ENCODE measurements around the gene ANO9. TPM values are rescaled to one million over a fixed set of nuclear protein-coding genes. Genes with fewer than 3 reads are reported as not detected.

Gene ANO9
- total and polyA plus RNA-seq, 2 experiments from 2014 or later = 9.0 to 10.2 TPM

- no peak overlapping the region for H3K4me2 ChIP-seq
- Mint-ChIP-seq H3K27ac (no peak overlapping the region), H3K4me1 (peaks cover 42% of the 10 kb centered on the region), H3K36me3 (ENCODE audit: low read depth) (peaks cover 37% of the 10 kb centered on the region), H3K9me3 (no peaks in the 10 kb centered on the region; the same call in 2 of the 3 replicates), H3K27me3 (ENCODE audit: insufficient read depth, low read depth, poor library complexity) (peaks cover 14% of the 10 kb centered on the region), H3K4me3 (peak overlapping the region; percentile 27; the same call in 1 of the 3 replicates)
- DNase-seq (ENCODE audit: low spot score) (no peak), ATAC-seq (no peak)
- H4K20me1 ChIP-seq (replicated peaks; ENCODE audit: insufficient read depth) = peaks cover 29% of the 10 kb centered on the region
- no peak overlapping the region for H3K4me3 ChIP-seq
- H2AFZ ChIP-seq = no peak overlapping the region
- TF ChIP-seq REST (IDR thresholded peaks at IDR 0.05; ENCODE audit: unreplicated experiment) (no peak), ETS1 (IDR thresholded peaks at IDR 0.05) (no peak), EZH2phosphoT487 (IDR thresholded peaks at IDR 0.05; ENCODE audit: unreplicated experiment) (no peak), STAT1 (IDR thresholded peaks at IDR 0.05; ENCODE audit: unreplicated experiment) (no peak), NANOG (IDR thresholded peaks at IDR 0.05; ENCODE audit: borderline replicate concordance) (no peak), CTCF (conservative IDR thresholded peaks at IDR 0.05; ENCODE audit: low read depth in 2 of 2) (no peak), ZNF462 (CRISPR knock-in tag; IDR thresholded peaks at IDR 0.05) (no peak), EZH2 (IDR thresholded peaks at IDR 0.05; ENCODE audit: low read depth, unreplicated experiment) (no peak), CREB1 (CRISPR knock-in tag; IDR thresholded peaks at IDR 0.05; ENCODE audit: low read depth) (no peak), ZNF114 (CRISPR knock-in tag; IDR thresholded peaks at IDR 0.05) (no peak), ZNF331 (CRISPR knock-in tag; IDR thresholded peaks at IDR 0.05; ENCODE audit: low read depth) (no peak), JUNB (IDR thresholded peaks at IDR 0.05; ENCODE audit: unreplicated experiment) (no peak), POLR2AphosphoS5 (IDR thresholded peaks at IDR 0.05; ENCODE audit: low read depth) (no peak)
- peaks cover 77% of the 10 kb centered on the region for H3K79me2 ChIP-seq (replicated peaks; ENCODE audit: insufficient read depth)
- no peaks in the 10 kb centered on the region; the same call in 1 of the 2 replicates for H3K36me3 ChIP-seq (ENCODE audit: insufficient read depth)
- peaks cover 35% of the 10 kb centered on the region for H3K4me1 ChIP-seq (ENCODE audit: insufficient read depth)
- H3K9me2 ChIP-seq (ENCODE audit: insufficient read depth) = no peaks in the 10 kb centered on the region
- no peaks in the 10 kb centered on the region for H3K27me3 ChIP-seq (ENCODE audit: insufficient read depth)
- H3K27ac ChIP-seq (ENCODE audit: low read depth) = no peak overlapping the region
- peaks cover 25% of the 10 kb centered on the region for H3F3A ChIP-seq (replicated peaks; ENCODE audit: low read depth)
Observed at GRCh38 chr11:452916-453527, 11.2 kb upstream of the ANO9 start.
